A549 (cell line): Measurements from ENCODE around the gene GFM1. TPM values are rescaled to one million over a fixed set of nuclear protein-coding genes. Genes with fewer than 3 reads are reported as not detected.
A peak's percentile ranks its signal among the peaks of the same experiment; 100 is the strongest.

Experiments
- ATAC-seq, 2 experiments: fragments of 200-7000 bp in 1 of 2; fragments of >200 bp in 1 of 2; cut with Nextera tagmentation in 1 of 2; cut with Tn5 transposase in 1 of 2; 3 replicates each; pipeline versions ENCODE4 v1.8.0 to v1.9.1; 2018 to 2020; ENCODE audit warnings: mild to moderate bottlenecking in 1 of 2, moderate library complexity in 1 of 2
- CTCF ChIA-PET: fragments of 300-600 bp; sonication (Branson Sonifier 250); formaldehyde crosslinking; extraction: SDS; loops from one replicate; lab custom pipeline; 2021; ENCODE audit warnings: antibody characterized with exemption, inconsistent platforms; lab: Yijun Ruan, JAX
- POLR2A ChIA-PET: fragments of 350-600 bp; formaldehyde crosslinking; extraction: SDS; loops from one replicate; lab custom pipeline; 2021; ENCODE audit warnings: antibody characterized with exemption, inconsistent platforms; lab: Yijun Ruan, JAX
- DNase-seq, 2 experiments: peaks; one replicate each; pipeline versions ENCODE4 v3.0.0 to v3.0.0-alpha.2; 2011 to 2016; ENCODE audit warnings: low read depth in 1 of 2, low spot score in 1 of 2
- FAIRE-seq: peaks from 2 replicates; lab custom pipeline; 2011; peaks lifted over from hg19 to GRCh38; lab: Jason Lieb, UNC
- H3K27ac ChIP-seq, 2 experiments: fragments of >200 bp; sonication (Bioruptor Twin); formaldehyde crosslinking; 3 replicates each; pipeline ENCODE4 v1.5.1; 2016 to 2017
- H3K4me1 ChIP-seq: fragments of >200 bp; sonication (Bioruptor Twin); formaldehyde crosslinking; 3 replicates; pipeline ENCODE4 v1.6.1; 2016
- H3K4me2 ChIP-seq: fragments of >200 bp; sonication (Bioruptor Twin); formaldehyde crosslinking; 3 replicates; pipeline ENCODE4 v1.6.1; 2016
- H3K4me3 ChIP-seq: fragments of >200 bp; sonication (Bioruptor Twin); formaldehyde crosslinking; 3 replicates; pipeline ENCODE4 v1.5.1; 2016
- H3K9me3 ChIP-seq: fragments of >200 bp; sonication (Bioruptor Twin); formaldehyde crosslinking; 3 replicates; pipeline ENCODE4 v1.6.1; 2016
- CBX2 ChIP-seq: fragments of 200-600 bp; sonication (generic); IDR thresholded peaks from 2 replicates; pipeline ENCODE4 v1.6.1; 2016; ENCODE audit warnings: low read depth, mild to moderate bottlenecking, borderline replicate concordance
- CHD2 ChIP-seq: fragments of 150-350 bp; IDR thresholded peaks from 2 replicates; pipeline ENCODE4 v1.6.1; 2014; ENCODE audit warnings: low read length; ENCODE audit not compliant: partially characterized antibody
- CHD4 ChIP-seq: fragments of 200-600 bp; sonication (generic); IDR thresholded peaks from 2 replicates; pipeline ENCODE4 v1.6.1; 2016; ENCODE audit warnings: antibody characterized with exemption, mild to moderate bottlenecking, borderline replicate concordance
- EHF ChIP-seq: fragments of 250-450 bp; sonication (Bioruptor Pico); IDR thresholded peaks from 2 replicates; pipeline ENCODE4 v1.5.0; 2020; ENCODE audit warnings: mild to moderate bottlenecking
- EP300 ChIP-seq, 2 experiments: fragments of >200 bp; sonication (Bioruptor Twin); formaldehyde crosslinking; IDR thresholded peaks; 2 replicates in 1 of 2; 3 replicates in 1 of 2; pipeline ENCODE4 v1.6.1; 2016 to 2017
- ESRRA ChIP-seq: fragments of 150-350 bp; IDR thresholded peaks from 2 replicates; pipeline ENCODE4 v1.6.1; 2014; ENCODE audit warnings: mild to moderate bottlenecking, low read length, borderline replicate concordance
- GATA3 ChIP-seq: IDR thresholded peaks from 2 replicates; pipeline ENCODE4 v1.6.1; 2012; ENCODE audit warnings: borderline replicate concordance
- HMGXB4 ChIP-seq: fragments of 250-450 bp; sonication (Bioruptor Pico); IDR thresholded peaks from 2 replicates; pipeline ENCODE4 v1.5.0; 2021; ENCODE audit warnings: mild to moderate bottlenecking, moderate library complexity, borderline replicate concordance
- HOXB13 ChIP-seq: fragments of 250-450 bp; sonication (Bioruptor Pico); IDR thresholded peaks from 2 replicates; pipeline ENCODE4 v1.5.0; 2020; ENCODE audit warnings: low read depth, mild to moderate bottlenecking, moderate library complexity
- JUNB ChIP-seq: fragments of >200 bp; sonication (Bioruptor Twin); formaldehyde crosslinking; IDR thresholded peaks from 2 replicates; pipeline ENCODE4 v1.6.1; 2016
- KDM1A ChIP-seq: fragments of 200-600 bp; sonication (generic); IDR thresholded peaks from 2 replicates; pipeline ENCODE4 v1.6.1; 2016; ENCODE audit warnings: low read depth, mild to moderate bottlenecking
- MAFK ChIP-seq: fragments of 450-650 bp; IDR thresholded peaks from 2 replicates; pipeline ENCODE4 v1.6.1; 2014; ENCODE audit not compliant: partially characterized antibody
- MAZ ChIP-seq: fragments of 150-350 bp; IDR thresholded peaks from 2 replicates; pipeline ENCODE4 v1.6.1; 2014; ENCODE audit warnings: antibody characterized with exemption, low read depth, low read length, borderline replicate concordance
- NFE2L2 ChIP-seq: fragments of 150-350 bp; conservative IDR thresholded peaks from 2 replicates; pipeline ENCODE4 v1.6.1; 2014; ENCODE audit warnings: low read length
- PHF8 ChIP-seq: fragments of 200-600 bp; sonication (generic); IDR thresholded peaks from 2 replicates; pipeline ENCODE4 v1.6.1; 2016; ENCODE audit warnings: low read depth, mild to moderate bottlenecking, antibody characterized with exemption, moderate library complexity, borderline replicate concordance
- POLR2AphosphoS2 ChIP-seq: conservative IDR thresholded peaks from 2 replicates; pipeline ENCODE4 v1.6.1; 2012; ENCODE audit warnings: low read length, improper control_type of control experiment, inconsistent platforms
- RAD21 ChIP-seq, 2 experiments: fragments of >200 bp in 1 of 2; sonication (Bioruptor Twin) in 1 of 2; formaldehyde crosslinking in 1 of 2; IDR thresholded peaks in 1 of 2; conservative IDR thresholded peaks in 1 of 2; 2 replicates in 1 of 2; 3 replicates in 1 of 2; pipeline ENCODE4 v1.6.1; 2012 to 2018; ENCODE audit warnings: inconsistent platforms in 1 of 2
- RARB ChIP-seq: fragments of 250-450 bp; sonication (Bioruptor Pico); IDR thresholded peaks from 2 replicates; pipeline ENCODE4 v1.8.0; 2021; ENCODE audit warnings: mild to moderate bottlenecking, moderate library complexity
- RFX5 ChIP-seq: fragments of 450-650 bp; IDR thresholded peaks from 2 replicates; pipeline ENCODE4 v1.7.1; 2014; ENCODE audit warnings: antibody characterized with exemption, mild to moderate bottlenecking, moderate library complexity
- RNF2 ChIP-seq: fragments of 200-600 bp; sonication (generic); IDR thresholded peaks from 2 replicates; pipeline ENCODE4 v1.6.1; 2016; ENCODE audit warnings: low read depth, mild to moderate bottlenecking, antibody characterized with exemption, moderate library complexity, borderline replicate concordance
- SMC3 ChIP-seq: fragments of >200 bp; sonication (Bioruptor Twin); formaldehyde crosslinking; IDR thresholded peaks from 3 replicates; pipeline ENCODE4 v1.6.1; 2018; ENCODE audit warnings: inconsistent platforms
- SREBF2 ChIP-seq: fragments of 450-650 bp; IDR thresholded peaks from 2 replicates; pipeline ENCODE4 v1.6.1; 2014; ENCODE audit warnings: mild to moderate bottlenecking, moderate library complexity
- ZFP36 ChIP-seq: fragments of 450-650 bp; IDR thresholded peaks from 2 replicates; pipeline ENCODE4 v1.6.1; 2014; ENCODE audit warnings: borderline replicate concordance; ENCODE audit not compliant: partially characterized antibody
- WGBS: methylation state at CpG from one replicate; pipeline ENCODE4 v1.1.6; 2017; ENCODE audit errors: missing lambda C conversion rate; 5-methylcytosine and 5-hydroxymethylcytosine counted together
- polyA plus RNA-seq, 4 experiments: library from polyadenylated mRNA; depleted of rRNA in 3 of 4; stranded (reverse); fragments of >200 nt; fragmentation: RNase III in 1 of 4; extraction: RNeasy Plus Mini Kit Qiagen cat#74134 plus additional on column Dnase treatment in 1 of 4; gene quantifications; 2 replicates in 3 of 4; 3 replicates in 1 of 4; pipeline ENCODE4 v1.2.3, GENCODE V29; 2011 to 2017
- TF ChIP-seq, protein P1 (sequence below): fragments of >200 bp; sonication (Bioruptor Twin); formaldehyde crosslinking; IDR thresholded peaks from 3 replicates; pipeline ENCODE4 v1.6.1; 2016
- TF ChIP-seq, protein P2 (sequence below): fragments of 200-600 bp; sonication (generic); IDR thresholded peaks from 2 replicates; pipeline ENCODE4 v1.6.1; 2016; ENCODE audit warnings: antibody characterized with exemption, mild to moderate bottlenecking, moderate library complexity

The GFM1 gene
- polyA plus RNA-seq, 2 of the 4 experiments (the other 2 are of a cell fraction): 48.8 to 71.4 TPM

DNA sequence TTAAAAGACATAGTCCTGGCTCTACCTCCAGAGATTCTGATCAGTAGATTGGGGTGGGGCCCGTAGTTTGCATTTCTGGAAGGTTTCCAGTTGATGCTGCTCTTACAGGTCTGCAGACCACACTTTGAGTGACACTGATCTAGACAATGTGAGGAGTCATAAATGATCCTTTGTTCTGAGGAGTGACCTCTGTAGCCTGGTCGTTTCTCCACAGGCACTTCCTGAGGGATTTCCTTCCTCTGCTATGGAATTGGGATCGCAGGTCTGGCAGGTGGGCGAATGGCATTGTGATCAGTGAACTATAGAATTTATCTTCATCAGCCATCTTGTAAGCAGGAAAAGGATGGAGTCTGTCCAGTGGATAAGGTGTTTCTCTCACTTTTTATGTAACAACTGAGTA lies 5.5 kb downstream of the GFM1 start:
- ATAC-seq: no peak
- ChIA-PET CTCF (no interaction called here), POLR2A (no interaction called here)
- DNase-seq: no peak
- TF ChIP-seq RNF2 (no peak), RAD21 (conservative IDR thresholded peaks at IDR 0.05 in 1 of 2, IDR thresholded peaks at IDR 0.05 in 1 of 2) (no peak), HMGXB4 (CRISPR knock-in tag) (no peak), EP300 (IDR thresholded peaks at IDR 0.05) (no peak), GATA3 (no peak), MAZ (no peak), JUNB (no peak), SREBF2 (no peak), CHD2 (no peak), ZFP36 (no peak), RARB (CRISPR knock-in tag) (no peak), SMC3 (no peak), PHF8 (no peak)
- 60% methylated on average over 4 of the region's 4 CpGs for WGBS
- peaks cover 19% of the 10 kb centered on the region for H3K4me1 ChIP-seq
- no peak overlapping the region for H3K4me2 ChIP-seq
- no peak overlapping the region for H3K27ac ChIP-seq
- no peak overlapping the region for H3K4me3 ChIP-seq
- FAIRE-seq: no peak
- no peaks in the 10 kb centered on the region for H3K9me3 ChIP-seq

DNA sequence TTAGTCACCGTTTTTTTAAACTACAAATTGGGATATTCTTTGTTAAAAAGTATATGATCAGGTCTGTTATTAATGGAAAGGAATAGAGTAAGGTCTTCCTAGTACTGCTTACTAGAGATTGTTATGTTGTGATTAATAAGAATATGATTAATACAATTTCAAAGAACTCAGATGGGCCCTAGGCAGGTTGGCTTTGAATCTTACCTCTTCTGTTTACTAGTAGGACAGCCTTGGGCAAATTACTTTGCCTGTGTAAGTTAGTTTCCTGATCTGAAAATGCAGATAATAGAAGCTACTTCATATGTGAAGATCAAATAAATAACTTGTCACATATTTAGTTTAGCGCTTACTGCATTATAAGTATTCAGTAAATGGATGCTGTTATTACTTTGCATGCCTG lies 6.9 kb downstream of the GFM1 start:
- no peak for DNase-seq
- TF ChIP-seq NFE2L2 (no peak), POLR2AphosphoS2 (no peak), EHF (CRISPR knock-in tag) (no peak), MAFK (no peak), CHD4 (no peak), ESRRA (no peak), MAZ (no peak)
- TF ChIP-seq, protein P1, sequence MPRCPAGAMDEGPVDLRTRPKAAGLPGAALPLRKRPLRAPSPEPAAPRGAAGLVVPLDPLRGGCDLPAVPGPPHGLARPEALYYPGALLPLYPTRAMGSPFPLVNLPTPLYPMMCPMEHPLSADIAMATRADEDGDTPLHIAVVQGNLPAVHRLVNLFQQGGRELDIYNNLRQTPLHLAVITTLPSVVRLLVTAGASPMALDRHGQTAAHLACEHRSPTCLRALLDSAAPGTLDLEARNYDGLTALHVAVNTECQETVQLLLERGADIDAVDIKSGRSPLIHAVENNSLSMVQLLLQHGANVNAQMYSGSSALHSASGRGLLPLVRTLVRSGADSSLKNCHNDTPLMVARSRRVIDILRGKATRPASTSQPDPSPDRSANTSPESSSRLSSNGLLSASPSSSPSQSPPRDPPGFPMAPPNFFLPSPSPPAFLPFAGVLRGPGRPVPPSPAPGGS: no peak
- TF ChIP-seq, all 56 proteins: peak for 0
- H3K4me2 ChIP-seq: no peak overlapping the region
- no peak overlapping the region for H3K27ac ChIP-seq
- no peak for FAIRE-seq
- no peak for ATAC-seq
- no peaks in the 10 kb centered on the region for H3K9me3 ChIP-seq
- 90% methylated on average over 2 of the region's 2 CpGs for WGBS
- H3K4me1 ChIP-seq: peaks cover 9% of the 10 kb centered on the region; the same call in 1 of the 3 replicates
- POLR2A ChIA-PET: no interaction called here
- CTCF ChIA-PET: interaction anchor here (1.3 to 2.9 kb wide), 3 partner anchors 9 to 139 kb away, joined by 3 to 16 read pairs (median 5); no protein-coding TSS in a partner anchor
- no peak overlapping the region for H3K4me3 ChIP-seq

DNA sequence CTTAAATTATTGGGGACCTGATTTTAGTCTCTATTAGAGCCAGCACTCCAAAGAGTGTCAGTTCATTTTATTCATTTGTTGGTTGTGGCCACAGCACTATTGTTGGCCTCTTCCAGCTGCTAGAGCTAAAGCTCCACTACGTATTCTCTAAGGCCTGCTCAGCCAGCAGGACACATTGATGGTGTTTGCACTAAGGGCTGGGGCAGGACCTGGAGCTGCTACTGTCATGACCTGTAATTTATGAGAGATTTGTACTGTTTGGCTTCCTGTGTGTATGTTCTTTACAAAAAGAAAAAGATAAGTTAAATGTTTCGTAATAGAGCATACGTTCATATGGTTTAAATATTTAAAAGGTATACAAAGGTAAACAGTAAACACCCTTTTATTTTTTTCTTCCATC lies 8.1 kb downstream of the GFM1 start:
- peak in 1 of 2 experiments; percentile 67; a peak in 3 of 6 replicates for ATAC-seq
- H3K4me1 ChIP-seq: peaks cover 14% of the 10 kb centered on the region
- POLR2A ChIA-PET: no interaction called here
- CTCF ChIA-PET: interaction anchor here (0.9 to 2.9 kb wide), 6 partner anchors 7 to 139 kb away, joined by 3 to 16 read pairs (median 4); partner anchors contain the start of genes GFM1 and LXN
- no peak overlapping the region for H3K27ac ChIP-seq
- H3K9me3 ChIP-seq: no peaks in the 10 kb centered on the region
- no peak overlapping the region for H3K4me3 ChIP-seq
- peak in 1 of 2 experiments; percentile 31 for DNase-seq
- 58% methylated on average over 3 of the region's 3 CpGs for WGBS
- FAIRE-seq: no peak
- TF ChIP-seq, protein P1: no peak
- TF ChIP-seq, protein P2, sequence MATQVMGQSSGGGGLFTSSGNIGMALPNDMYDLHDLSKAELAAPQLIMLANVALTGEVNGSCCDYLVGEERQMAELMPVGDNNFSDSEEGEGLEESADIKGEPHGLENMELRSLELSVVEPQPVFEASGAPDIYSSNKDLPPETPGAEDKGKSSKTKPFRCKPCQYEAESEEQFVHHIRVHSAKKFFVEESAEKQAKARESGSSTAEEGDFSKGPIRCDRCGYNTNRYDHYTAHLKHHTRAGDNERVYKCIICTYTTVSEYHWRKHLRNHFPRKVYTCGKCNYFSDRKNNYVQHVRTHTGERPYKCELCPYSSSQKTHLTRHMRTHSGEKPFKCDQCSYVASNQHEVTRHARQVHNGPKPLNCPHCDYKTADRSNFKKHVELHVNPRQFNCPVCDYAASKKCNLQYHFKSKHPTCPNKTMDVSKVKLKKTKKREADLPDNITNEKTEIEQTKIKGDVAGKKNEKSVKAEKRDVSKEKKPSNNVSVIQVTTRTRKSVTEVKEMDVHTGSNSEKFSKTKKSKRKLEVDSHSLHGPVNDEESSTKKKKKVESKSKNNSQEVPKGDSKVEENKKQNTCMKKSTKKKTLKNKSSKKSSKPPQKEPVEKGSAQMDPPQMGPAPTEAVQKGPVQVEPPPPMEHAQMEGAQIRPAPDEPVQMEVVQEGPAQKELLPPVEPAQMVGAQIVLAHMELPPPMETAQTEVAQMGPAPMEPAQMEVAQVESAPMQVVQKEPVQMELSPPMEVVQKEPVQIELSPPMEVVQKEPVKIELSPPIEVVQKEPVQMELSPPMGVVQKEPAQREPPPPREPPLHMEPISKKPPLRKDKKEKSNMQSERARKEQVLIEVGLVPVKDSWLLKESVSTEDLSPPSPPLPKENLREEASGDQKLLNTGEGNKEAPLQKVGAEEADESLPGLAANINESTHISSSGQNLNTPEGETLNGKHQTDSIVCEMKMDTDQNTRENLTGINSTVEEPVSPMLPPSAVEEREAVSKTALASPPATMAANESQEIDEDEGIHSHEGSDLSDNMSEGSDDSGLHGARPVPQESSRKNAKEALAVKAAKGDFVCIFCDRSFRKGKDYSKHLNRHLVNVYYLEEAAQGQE: no peak
- no peak for TF ChIP-seq KDM1A
- TF ChIP-seq HOXB13: no peak
- TF ChIP-seq CBX2: no peak
- no peak for TF ChIP-seq RFX5
- TF ChIP-seq, all 56 proteins: peak for 0
- no peak overlapping the region for H3K4me2 ChIP-seq
